NCI-H146 (cell line): Measurements from ENCODE around the gene IFT27.
"Not testable (repeated sequence)": the region's sequence is repeated elsewhere in the genome, so short reads cannot be mapped to it uniquely, and the experiment has no call there.

Experiments used
- DNase-seq: peaks from one replicate; lab custom pipeline; 2025; lab: John Stamatoyannopoulos, UW

Gene IFT27

GRCh38 chr22:36743591-36744412, 32.1 kb downstream of the IFT27 start:
- no peak for DNase-seq

GRCh38 chr22:36743011-36743410, 32.9 kb downstream of the IFT27 start:
- no peak for DNase-seq

GRCh38 chr22:36741968-36742367, 34.0 kb downstream of the IFT27 start:
- no peak for DNase-seq

GRCh38 chr22:36741204-36741793, 34.6 kb downstream of the IFT27 start:
- no peak for DNase-seq

GRCh38 chr22:36740716-36741115, 35.2 kb downstream of the IFT27 start:
- no peak for DNase-seq

- DNase-seq = no peak
Measured at GRCh38 chr22:36739185-36739584, 36.7 kb downstream of the IFT27 start.

GRCh38 chr22:36738416-36739020, 37.4 kb downstream of the IFT27 start:
- DNase-seq = no peak

GRCh38 chr22:36737776-36738175, 38.1 kb downstream of the IFT27 start:
- no peak for DNase-seq

- no peak for DNase-seq
Measured at GRCh38 chr22:36736701-36737320, 39.1 kb downstream of the IFT27 start.

- no peak for DNase-seq
Measured at GRCh38 chr22:36734171-36735058, 41.5 kb downstream of the IFT27 start.

- DNase-seq = no peak
Measured at GRCh38 chr22:36733271-36733670, 42.6 kb downstream of the IFT27 start.

GRCh38 chr22:36732609-36733008, 43.3 kb downstream of the IFT27 start:
- no peak for DNase-seq

- DNase-seq = no peak
Measured at GRCh38 chr22:36731916-36732315, 44.0 kb downstream of the IFT27 start.

GRCh38 chr22:36731321-36731720, 44.6 kb downstream of the IFT27 start:
- not testable (repeated sequence) for DNase-seq

GRCh38 chr22:36730176-36730858, 45.6 kb downstream of the IFT27 start:
- DNase-seq = no peak

- no peak for DNase-seq
Measured at GRCh38 chr22:36729321-36729720, 46.6 kb downstream of the IFT27 start.

- DNase-seq = no peak
Measured at GRCh38 chr22:36728505-36728904, 47.4 kb downstream of the IFT27 start.

GRCh38 chr22:36727927-36728488, 47.9 kb downstream of the IFT27 start:
- no peak for DNase-seq

- DNase-seq = no peak
Measured at GRCh38 chr22:36727110-36727509, 48.8 kb downstream of the IFT27 start.

GRCh38 chr22:36726007-36726380, 49.9 kb downstream of the IFT27 start:
- DNase-seq = no peak
